Measurements from ENCODE around the gene FRMPD1.

The FRMPD1 gene

GRCh38 chr9:37683531-37684371, 33.0 kb downstream of the FRMPD1 start:
- DNase-seq, result no peak
- H3K18ac ChIP-seq (ENCODE audit: low read length), result no peak overlapping the region
- no peak overlapping the region for H3K4me2 ChIP-seq (ENCODE audit: low read length)
- H3K4me3 ChIP-seq (ENCODE audit: low read length), result no peak overlapping the region
- H3K36me3 ChIP-seq (ENCODE audit: control insufficient read depth, insufficient read depth, low read length), result no peaks in the 10 kb centered on the region
- no peak overlapping the region for H2BK120ac ChIP-seq (ENCODE audit: low read depth, low read length)
- no peak overlapping the region for H2BK5ac ChIP-seq (ENCODE audit: low read length)
- no peak overlapping the region for H3K23ac ChIP-seq (ENCODE audit: low read length)
- no peak overlapping the region for H3K9ac ChIP-seq (ENCODE audit: low read length)
- H3K56ac ChIP-seq (ENCODE audit: low read length), result no peak overlapping the region
- no peak overlapping the region for H3K27ac ChIP-seq (ENCODE audit: low read depth, low read length)
- WGBS (ENCODE audit: extremely low coverage, insufficient coverage, low lambda C conversion rate), result no CpG with 5 or more reads among the region's 10 CpGs
- H2BK15ac ChIP-seq (replicated peaks; ENCODE audit: low read depth), result no peak overlapping the region
- no peak overlapping the region for H4K5ac ChIP-seq (ENCODE audit: low read length)
- no peaks in the 10 kb centered on the region for H3K27me3 ChIP-seq (ENCODE audit: insufficient read depth, low read length, poor library complexity)
- no peak overlapping the region for H2AK5ac ChIP-seq (ENCODE audit: low read length)
- H3K4me1 ChIP-seq (ENCODE audit: control insufficient read depth, low read depth, low read length), result no peaks in the 10 kb centered on the region
- H3K79me2 ChIP-seq (ENCODE audit: control insufficient read depth, insufficient read depth, low read length), result no peaks in the 10 kb centered on the region
- H3K4ac ChIP-seq (ENCODE audit: low read depth, low read length), result no peak overlapping the region
- no peak overlapping the region for H4K8ac ChIP-seq (ENCODE audit: low read depth, low read length)
- no peaks in the 10 kb centered on the region for H3K79me1 ChIP-seq (ENCODE audit: low read length)

GRCh38 chr9:37692622-37693221, 42.0 kb downstream of the FRMPD1 start:
- H3K27ac ChIP-seq (ENCODE audit: low read depth, low read length), result no peak overlapping the region
- WGBS (ENCODE audit: extremely low coverage, insufficient coverage, low lambda C conversion rate), result no CpG with 5 or more reads among the region's 11 CpGs

GRCh38 chr9:37693260-37693659, 42.5 kb downstream of the FRMPD1 start:
- H3K56ac ChIP-seq (ENCODE audit: low read length), result no peak overlapping the region
- H2BK15ac ChIP-seq (replicated peaks; ENCODE audit: low read depth), result no peak overlapping the region
- H2BK5ac ChIP-seq (ENCODE audit: low read length), result no peak overlapping the region
- H3K4me2 ChIP-seq (ENCODE audit: low read length), result no peak overlapping the region
- no peak overlapping the region for H4K8ac ChIP-seq (ENCODE audit: low read depth, low read length)
- no peak overlapping the region for H3K4ac ChIP-seq (ENCODE audit: low read depth, low read length)
- H3K4me1 ChIP-seq (ENCODE audit: control insufficient read depth, low read depth, low read length), result no peaks in the 10 kb centered on the region
- H3K27me3 ChIP-seq (ENCODE audit: insufficient read depth, low read length, poor library complexity), result no peaks in the 10 kb centered on the region
- no peak overlapping the region for H3K9ac ChIP-seq (ENCODE audit: low read length)
- no peaks in the 10 kb centered on the region for H3K36me3 ChIP-seq (ENCODE audit: control insufficient read depth, insufficient read depth, low read length)
- no peaks in the 10 kb centered on the region for H3K79me2 ChIP-seq (ENCODE audit: control insufficient read depth, insufficient read depth, low read length)
- no peak overlapping the region for H3K27ac ChIP-seq (ENCODE audit: low read depth, low read length)
- H2BK120ac ChIP-seq (ENCODE audit: low read depth, low read length), result no peak overlapping the region
- no CpG with 5 or more reads among the region's 4 CpGs for WGBS (ENCODE audit: extremely low coverage, insufficient coverage, low lambda C conversion rate)
- no peak overlapping the region for H3K23ac ChIP-seq (ENCODE audit: low read length)
- H3K79me1 ChIP-seq (ENCODE audit: low read length), result no peaks in the 10 kb centered on the region
- no peak overlapping the region for H3K4me3 ChIP-seq (ENCODE audit: low read length)
- H4K5ac ChIP-seq (ENCODE audit: low read length), result no peak overlapping the region
- H3K18ac ChIP-seq (ENCODE audit: low read length), result no peak overlapping the region
- no peak for DNase-seq
- H2AK5ac ChIP-seq (ENCODE audit: low read length), result no peak overlapping the region

More at GRCh38 chr9:37692622-37693221, 42.0 kb downstream of the FRMPD1 start:
- H3K9ac ChIP-seq (ENCODE audit: low read length), result no peak overlapping the region
- no peak overlapping the region for H3K56ac ChIP-seq (ENCODE audit: low read length)
- no peak overlapping the region for H2BK120ac ChIP-seq (ENCODE audit: low read depth, low read length)
- H3K4me1 ChIP-seq (ENCODE audit: control insufficient read depth, low read depth, low read length), result no peaks in the 10 kb centered on the region
- no peak overlapping the region for H3K23ac ChIP-seq (ENCODE audit: low read length)
- no peaks in the 10 kb centered on the region for H3K79me2 ChIP-seq (ENCODE audit: control insufficient read depth, insufficient read depth, low read length)
- no peaks in the 10 kb centered on the region for H3K27me3 ChIP-seq (ENCODE audit: insufficient read depth, low read length, poor library complexity)
- H3K18ac ChIP-seq (ENCODE audit: low read length), result no peak overlapping the region
- no peak overlapping the region for H2AK5ac ChIP-seq (ENCODE audit: low read length)
- no peak for DNase-seq
- H2BK15ac ChIP-seq (replicated peaks; ENCODE audit: low read depth), result no peak overlapping the region
- H4K5ac ChIP-seq (ENCODE audit: low read length), result no peak overlapping the region
- no peak overlapping the region for H3K4me2 ChIP-seq (ENCODE audit: low read length)
- no peak overlapping the region for H3K4ac ChIP-seq (ENCODE audit: low read depth, low read length)
- no peak overlapping the region for H3K4me3 ChIP-seq (ENCODE audit: low read length)
- no peaks in the 10 kb centered on the region for H3K79me1 ChIP-seq (ENCODE audit: low read length)
- H2BK5ac ChIP-seq (ENCODE audit: low read length), result no peak overlapping the region
- no peaks in the 10 kb centered on the region for H3K36me3 ChIP-seq (ENCODE audit: control insufficient read depth, insufficient read depth, low read length)
- H4K8ac ChIP-seq (ENCODE audit: low read depth, low read length), result no peak overlapping the region

- H3K79me2 ChIP-seq (ENCODE audit: control insufficient read depth, insufficient read depth, low read length), result no peaks in the 10 kb centered on the region
- no peaks in the 10 kb centered on the region for H3K4me1 ChIP-seq (ENCODE audit: control insufficient read depth, low read depth, low read length)
- H3K9ac ChIP-seq (ENCODE audit: low read length), result no peak overlapping the region
- H3K4me2 ChIP-seq (ENCODE audit: low read length), result no peak overlapping the region
- no peaks in the 10 kb centered on the region for H3K27me3 ChIP-seq (ENCODE audit: insufficient read depth, low read length, poor library complexity)
- H3K27ac ChIP-seq (ENCODE audit: low read depth, low read length), result no peak overlapping the region
- no peak overlapping the region for H2BK15ac ChIP-seq (replicated peaks; ENCODE audit: low read depth)
- H3K56ac ChIP-seq (ENCODE audit: low read length), result no peak overlapping the region
- H2AK5ac ChIP-seq (ENCODE audit: low read length), result no peak overlapping the region
- H3K79me1 ChIP-seq (ENCODE audit: low read length), result no peaks in the 10 kb centered on the region
- H2BK5ac ChIP-seq (ENCODE audit: low read length), result no peak overlapping the region
- no peak overlapping the region for H3K4me3 ChIP-seq (ENCODE audit: low read length)
- H3K4ac ChIP-seq (ENCODE audit: low read depth, low read length), result no peak overlapping the region
- DNase-seq, result no peak
- H4K8ac ChIP-seq (ENCODE audit: low read depth, low read length), result no peak overlapping the region
- H2BK120ac ChIP-seq (ENCODE audit: low read depth, low read length), result no peak overlapping the region
- H3K23ac ChIP-seq (ENCODE audit: low read length), result no peak overlapping the region
- WGBS (ENCODE audit: extremely low coverage, insufficient coverage, low lambda C conversion rate), result no CpG with 5 or more reads among the region's 5 CpGs
- no peaks in the 10 kb centered on the region for H3K36me3 ChIP-seq (ENCODE audit: control insufficient read depth, insufficient read depth, low read length)
- H4K5ac ChIP-seq (ENCODE audit: low read length), result no peak overlapping the region
- H3K18ac ChIP-seq (ENCODE audit: low read length), result no peak overlapping the region
Measured at GRCh38 chr9:37694355-37694754, 43.6 kb downstream of the FRMPD1 start.

- H3K27me3 ChIP-seq (ENCODE audit: insufficient read depth, low read length, poor library complexity), result no peaks in the 10 kb centered on the region
- H2BK5ac ChIP-seq (ENCODE audit: low read length), result no peak overlapping the region
- no peak overlapping the region for H2BK120ac ChIP-seq (ENCODE audit: low read depth, low read length)
- H3K36me3 ChIP-seq (ENCODE audit: control insufficient read depth, insufficient read depth, low read length), result no peaks in the 10 kb centered on the region
- no CpG with 5 or more reads among the region's 1 CpG for WGBS (ENCODE audit: extremely low coverage, insufficient coverage, low lambda C conversion rate)
- H3K27ac ChIP-seq (ENCODE audit: low read depth, low read length), result no peak overlapping the region
- H3K79me2 ChIP-seq (ENCODE audit: control insufficient read depth, insufficient read depth, low read length), result no peaks in the 10 kb centered on the region
- no peak overlapping the region for H3K56ac ChIP-seq (ENCODE audit: low read length)
- H3K4me1 ChIP-seq (ENCODE audit: control insufficient read depth, low read depth, low read length), result no peaks in the 10 kb centered on the region
- H3K9ac ChIP-seq (ENCODE audit: low read length), result no peak overlapping the region
- no peak overlapping the region for H2BK15ac ChIP-seq (replicated peaks; ENCODE audit: low read depth)
- H4K8ac ChIP-seq (ENCODE audit: low read depth, low read length), result no peak overlapping the region
- H3K79me1 ChIP-seq (ENCODE audit: low read length), result no peaks in the 10 kb centered on the region
- no peak overlapping the region for H2AK5ac ChIP-seq (ENCODE audit: low read length)
- DNase-seq, result no peak
- no peak overlapping the region for H3K4ac ChIP-seq (ENCODE audit: low read depth, low read length)
- no peak overlapping the region for H4K5ac ChIP-seq (ENCODE audit: low read length)
- no peak overlapping the region for H3K23ac ChIP-seq (ENCODE audit: low read length)
- H3K4me2 ChIP-seq (ENCODE audit: low read length), result no peak overlapping the region
- H3K4me3 ChIP-seq (ENCODE audit: low read length), result no peak overlapping the region
- no peak overlapping the region for H3K18ac ChIP-seq (ENCODE audit: low read length)
Measured at GRCh38 chr9:37696528-37696927, 45.8 kb downstream of the FRMPD1 start.
